Suprapubic skin (tissue), 4 donors: ENCODE data around the gene SNX9.

Source experiments
- CTCF ChIP-seq, 2 donors: fragments of 200-600 bp in 1 of 2; fragments of 450-650 bp in 1 of 2; sonication (generic) in 1 of 2; IDR thresholded peaks; one replicate each; pipeline ENCODE4 v1.5.1; 2016 to 2019; ENCODE audit warnings: antibody characterized with exemption in 2 of 2, mild to moderate bottlenecking in 1 of 2, moderate library complexity in 1 of 2
- POLR2A ChIP-seq, 2 donors: fragments of 450-650 bp; IDR thresholded peaks; one replicate each; pipeline ENCODE4 v1.6.1; 2017; ENCODE audit warnings: antibody characterized with exemption in 2 of 2, mild to moderate bottlenecking in 2 of 2, moderate library complexity in 2 of 2
- POLR2AphosphoS5 ChIP-seq, 3 donors: sonication (generic); formaldehyde crosslinking; IDR thresholded peaks; one replicate each; pipeline ENCODE4 v1.6.1; 2017; ENCODE audit warnings: antibody characterized with exemption in 3 of 3

DNA sequence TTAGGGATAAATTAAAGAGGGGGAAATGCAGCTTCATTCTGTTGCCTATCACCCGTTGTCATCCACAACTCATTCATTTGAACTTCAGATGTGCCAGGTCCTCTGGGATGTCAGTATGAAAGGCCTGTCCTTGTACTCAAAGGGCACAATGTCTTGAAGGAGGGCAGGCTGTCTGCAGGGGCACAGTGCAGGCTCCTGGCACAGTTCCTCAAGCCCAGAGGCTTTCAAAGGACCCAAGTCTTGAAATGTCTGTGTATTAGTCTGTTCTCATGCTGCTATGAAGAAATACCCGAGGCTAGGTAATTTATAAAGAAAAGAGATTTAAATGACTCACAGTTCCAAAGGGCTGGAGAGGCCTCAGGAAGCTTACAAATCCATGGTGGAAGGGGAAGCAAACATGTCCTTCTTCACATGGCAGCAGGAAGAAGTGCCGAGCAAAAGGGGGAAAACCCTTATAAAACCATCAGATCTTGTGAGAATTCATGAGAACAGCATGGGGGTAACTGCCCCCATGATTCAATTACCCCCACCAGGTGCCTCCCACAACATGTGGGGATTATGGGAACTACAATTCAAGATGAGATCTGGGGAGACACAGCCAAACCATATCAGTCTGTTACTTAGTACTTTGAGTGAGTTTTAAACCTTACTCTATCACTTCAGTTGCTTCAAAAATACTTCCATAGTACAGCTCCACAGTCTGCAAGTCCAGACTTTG, 9.4 kb downstream of the SNX9 start:
- TF ChIP-seq CTCF (IDR thresholded peaks at IDR 0.05) (no peak), POLR2AphosphoS5 (IDR thresholded peaks at IDR 0.05) (no peak), POLR2A (IDR thresholded peaks at IDR 0.05) (no peak)
